GM12865 (cell line): ENCODE results near the gene XAF1.

Experiments
- DNase-seq: peaks from one replicate; pipeline ENCODE4 v3.0.0; 2010; ENCODE audit warnings: low read depth
- H3K4me3 ChIP-seq: 2 replicates; pipeline ENCODE4 v1.5.1; 2011; ENCODE audit warnings: mild to moderate bottlenecking, low read depth, low read length, control low read depth
- TF ChIP-seq, protein P1 (sequence below): IDR thresholded peaks from 2 replicates; pipeline ENCODE4 v1.5.1; 2011; ENCODE audit warnings: low read length, control low read depth, low read depth, inconsistent platforms; ENCODE audit not compliant: insufficient read depth; ENCODE audit errors: missing control alignments

Gene XAF1

GRCh38 chr17:6753006-6753445 is 2.8 kb upstream of the XAF1 start:
- no peak overlapping the region for H3K4me3 ChIP-seq
- TF ChIP-seq, protein P1, sequence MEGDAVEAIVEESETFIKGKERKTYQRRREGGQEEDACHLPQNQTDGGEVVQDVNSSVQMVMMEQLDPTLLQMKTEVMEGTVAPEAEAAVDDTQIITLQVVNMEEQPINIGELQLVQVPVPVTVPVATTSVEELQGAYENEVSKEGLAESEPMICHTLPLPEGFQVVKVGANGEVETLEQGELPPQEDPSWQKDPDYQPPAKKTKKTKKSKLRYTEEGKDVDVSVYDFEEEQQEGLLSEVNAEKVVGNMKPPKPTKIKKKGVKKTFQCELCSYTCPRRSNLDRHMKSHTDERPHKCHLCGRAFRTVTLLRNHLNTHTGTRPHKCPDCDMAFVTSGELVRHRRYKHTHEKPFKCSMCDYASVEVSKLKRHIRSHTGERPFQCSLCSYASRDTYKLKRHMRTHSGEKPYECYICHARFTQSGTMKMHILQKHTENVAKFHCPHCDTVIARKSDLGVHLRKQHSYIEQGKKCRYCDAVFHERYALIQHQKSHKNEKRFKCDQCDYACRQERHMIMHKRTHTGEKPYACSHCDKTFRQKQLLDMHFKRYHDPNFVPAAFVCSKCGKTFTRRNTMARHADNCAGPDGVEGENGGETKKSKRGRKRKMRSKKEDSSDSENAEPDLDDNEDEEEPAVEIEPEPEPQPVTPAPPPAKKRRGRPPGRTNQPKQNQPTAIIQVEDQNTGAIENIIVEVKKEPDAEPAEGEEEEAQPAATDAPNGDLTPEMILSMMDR, result no peak
- DNase-seq, result peak; percentile 52

- TF ChIP-seq, protein P1, result no peak
- no peak for DNase-seq
Measured at GRCh38 chr17:6753546-6753945, 2.3 kb upstream of the XAF1 start.

GRCh38 chr17:6755281-6755680 is 565 bp upstream of the XAF1 start:
- DNase-seq, result no peak
- TF ChIP-seq, protein P1, result no peak
- peak overlapping the region; percentile 78 for H3K4me3 ChIP-seq

More at GRCh38 chr17:6753546-6753945, 2.3 kb upstream of the XAF1 start:
- H3K4me3 ChIP-seq, result no peak overlapping the region

DNA sequence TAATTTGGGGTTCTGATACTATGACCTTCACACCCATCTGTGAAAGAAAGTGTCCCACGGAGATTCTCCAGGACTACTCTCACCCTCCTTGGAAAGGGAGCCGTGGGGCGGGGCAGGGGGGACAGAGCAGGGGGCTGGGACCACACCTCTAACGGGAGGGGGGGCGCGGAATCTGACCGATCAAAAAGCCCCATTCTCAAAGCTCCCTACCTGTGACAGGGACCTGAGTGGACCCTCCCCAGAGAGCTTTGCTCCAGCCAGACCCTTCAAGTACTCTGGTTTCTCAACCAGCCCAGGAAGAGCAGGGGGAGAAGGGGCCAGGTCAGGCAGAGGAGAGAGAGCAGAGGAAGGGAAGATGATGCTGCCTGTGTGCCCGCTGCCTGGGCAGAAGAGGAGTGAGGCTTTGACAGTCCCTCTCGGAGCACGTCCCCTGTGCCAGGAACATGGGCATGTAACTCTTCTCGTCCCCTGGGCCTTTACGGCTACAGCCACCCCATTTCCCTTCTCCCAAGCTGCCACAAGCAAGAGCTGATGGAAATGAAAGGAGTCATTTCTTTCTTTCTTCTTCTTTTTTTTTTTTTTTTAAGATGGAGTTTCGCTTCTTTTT is 682 bp downstream of the XAF1 start:
- TF ChIP-seq, protein P1, result no peak
- peak overlapping the region; percentile 78 for H3K4me3 ChIP-seq
- DNase-seq, result no peak

DNA sequence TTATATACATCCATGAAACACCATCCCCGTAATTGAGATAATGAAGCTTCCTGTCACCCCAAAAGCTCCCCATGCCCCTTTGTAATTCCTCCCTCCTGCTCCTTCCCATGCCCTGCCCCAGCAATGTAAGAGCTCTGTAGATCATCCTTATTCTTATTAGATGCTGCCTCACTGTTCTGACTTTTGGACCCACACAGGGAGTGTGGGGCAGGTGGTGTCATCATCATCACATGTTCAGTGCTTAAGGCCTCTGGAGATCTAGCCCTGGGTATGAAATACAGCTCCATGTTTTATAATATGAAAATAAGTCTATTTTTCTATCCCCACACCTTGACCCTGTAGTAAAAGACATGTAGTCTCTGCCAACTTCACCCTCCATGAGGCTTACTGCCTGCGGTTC is 1.9 kb downstream of the XAF1 start:
- H3K4me3 ChIP-seq, result no peak overlapping the region
- no peak for DNase-seq
- TF ChIP-seq, protein P1, result no peak

DNA sequence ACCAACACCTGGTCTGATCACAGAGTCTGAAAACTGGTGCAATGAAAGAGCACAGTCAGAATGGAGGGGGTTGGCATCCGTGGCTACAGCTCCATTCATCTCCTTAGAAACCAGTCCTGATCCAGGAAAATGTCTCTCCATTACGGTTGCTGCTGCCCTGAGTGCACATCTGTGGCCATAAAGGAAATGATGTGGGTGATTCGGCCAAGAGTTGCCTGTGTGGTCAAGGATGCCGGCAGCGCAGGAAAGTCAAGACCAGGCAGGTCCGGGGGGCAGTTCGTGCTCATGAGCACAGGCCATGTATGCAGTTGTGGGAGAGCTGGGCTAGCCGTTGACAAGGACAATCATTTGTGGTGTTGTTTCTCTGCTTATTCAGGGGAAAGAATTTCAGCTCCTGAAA is 5.9 kb downstream of the XAF1 start:
- no peak overlapping the region for H3K4me3 ChIP-seq
- TF ChIP-seq, protein P1, result no peak
- DNase-seq, result no peak

GRCh38 chr17:6768447-6768846 is 12.6 kb downstream of the XAF1 start:
- no peak for DNase-seq
- TF ChIP-seq, protein P1, result no peak
- no peak overlapping the region for H3K4me3 ChIP-seq
